Pulmonary artery endothelial cell (primary cell): ENCODE results near the gene ZBTB33. TPM values are rescaled to one million over a fixed set of nuclear protein-coding genes. Genes with fewer than 3 reads are reported as not detected.

Experiments
- DNase-seq: peaks from one replicate; pipeline ENCODE4 v3.0.0-alpha.2; 2011; ENCODE audit warnings: low read depth, low spot score
- total RNA-seq: library from RNA; depleted of rRNA; stranded (reverse); fragments of >200 nt; gene quantifications from 2 replicates; pipeline ENCODE4 v1.2.3, GENCODE V29; 2014

ZBTB33 gene
- total RNA-seq = 15.9 and 16.7 TPM in 2 replicates

GRCh38 chrX:120250522-120251271, at the start of gene ZBTB33:
Gene ZBTB33, plus strand, starts transcription at chrX:120250812. Its CDS starts 2,604 bp downstream, at chrX:120253416.
- DNase-seq = peak; percentile 81

- no peak for DNase-seq
Measured at GRCh38 chrX:120200851-120201250, 49.8 kb upstream of the ZBTB33 start.

- no peak for DNase-seq
Measured at GRCh38 chrX:120205816-120206753, 44.5 kb upstream of the ZBTB33 start.

- DNase-seq = no peak
Measured at GRCh38 chrX:120207009-120207605, 43.5 kb upstream of the ZBTB33 start.

- peak; percentile 8 for DNase-seq
Measured at GRCh38 chrX:120213438-120214265, 37.0 kb upstream of the ZBTB33 start.

- DNase-seq = no peak
Measured at GRCh38 chrX:120223374-120223773, 27.2 kb upstream of the ZBTB33 start.

- DNase-seq = no peak
Measured at GRCh38 chrX:120224388-120224787, 26.2 kb upstream of the ZBTB33 start.

GRCh38 chrX:120228187-120228908, 22.3 kb upstream of the ZBTB33 start:
- no peak for DNase-seq

GRCh38 chrX:120235284-120235683, 15.3 kb upstream of the ZBTB33 start:
- no peak for DNase-seq

GRCh38 chrX:120236687-120237479, 13.7 kb upstream of the ZBTB33 start:
- DNase-seq = no peak

- DNase-seq = no peak
Measured at GRCh38 chrX:120238933-120239332, 11.7 kb upstream of the ZBTB33 start.

- DNase-seq = no peak
Measured at GRCh38 chrX:120242813-120243212, 7.8 kb upstream of the ZBTB33 start.

GRCh38 chrX:120244395-120244734, 6.2 kb upstream of the ZBTB33 start:
- DNase-seq = no peak

- DNase-seq = peak; percentile 47
Measured at GRCh38 chrX:120244735-120245498, 5.7 kb upstream of the ZBTB33 start.

GRCh38 chrX:120251471-120252011, 929 bp downstream of the ZBTB33 start:
- no peak for DNase-seq

GRCh38 chrX:120253784-120254183, 3.2 kb downstream of the ZBTB33 start:
- no peak for DNase-seq

- no peak for DNase-seq
Measured at GRCh38 chrX:120260369-120260768, 9.8 kb downstream of the ZBTB33 start.

GRCh38 chrX:120262859-120263708, 12.5 kb downstream of the ZBTB33 start:
- DNase-seq = no peak
